NCI-H1105 (cell line): ENCODE results near the gene LAMTOR3.
"Not testable (repeated sequence)": the region's sequence is repeated elsewhere in the genome, so short reads cannot be mapped to it uniquely, and the experiment has no call there.

Experiments used
- DNase-seq: peaks from one replicate; lab custom pipeline; 2025; lab: John Stamatoyannopoulos, UW

The LAMTOR3 gene

DNA sequence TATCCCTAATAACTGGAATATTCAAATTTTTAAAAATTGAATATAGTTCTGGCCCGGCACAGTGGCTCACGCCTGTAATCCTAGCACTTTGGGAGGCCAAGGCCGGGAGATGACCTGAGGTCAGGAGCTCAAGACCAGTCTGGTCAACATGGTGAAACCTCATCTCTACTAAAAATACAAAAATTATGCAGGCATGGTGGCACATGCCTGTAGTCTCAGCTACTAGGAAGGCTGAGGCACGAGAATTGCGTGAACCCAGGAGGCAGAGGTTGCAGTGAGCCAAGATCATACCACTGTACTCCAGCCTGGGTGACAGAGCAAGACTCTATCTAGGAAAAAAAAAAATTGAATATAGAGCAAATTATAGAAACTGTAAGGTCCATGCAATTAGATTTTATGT is 64.2 kb downstream of the LAMTOR3 start:
- not testable (repeated sequence) for DNase-seq

- DNase-seq = no peak
Observed at GRCh38 chr4:99828477-99828876, 65.8 kb downstream of the LAMTOR3 start.
